ENCODE measurements around the gene ODC1.

Gene ODC1

DNA sequence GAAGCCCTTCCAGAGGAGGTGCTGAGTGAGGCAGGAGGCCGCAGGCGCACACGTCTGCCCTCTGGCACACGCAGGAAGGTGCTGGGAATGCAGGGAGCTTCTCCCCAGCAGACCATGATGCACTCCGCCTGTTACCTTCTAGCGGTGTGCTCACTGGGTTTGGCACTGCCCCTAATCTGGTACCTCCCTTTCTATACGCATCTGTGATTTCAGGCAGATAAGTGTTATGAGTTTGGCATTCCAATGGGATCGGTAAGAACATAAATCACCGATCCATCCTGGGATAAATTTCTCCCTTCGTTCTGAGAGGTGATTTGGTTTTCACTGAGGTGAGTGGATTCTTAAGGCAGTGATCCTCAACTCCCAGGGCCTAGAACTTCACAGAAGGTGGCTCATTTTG lies 34.6 kb downstream of the ODC1 start:
- DNase-seq = no peak

DNA sequence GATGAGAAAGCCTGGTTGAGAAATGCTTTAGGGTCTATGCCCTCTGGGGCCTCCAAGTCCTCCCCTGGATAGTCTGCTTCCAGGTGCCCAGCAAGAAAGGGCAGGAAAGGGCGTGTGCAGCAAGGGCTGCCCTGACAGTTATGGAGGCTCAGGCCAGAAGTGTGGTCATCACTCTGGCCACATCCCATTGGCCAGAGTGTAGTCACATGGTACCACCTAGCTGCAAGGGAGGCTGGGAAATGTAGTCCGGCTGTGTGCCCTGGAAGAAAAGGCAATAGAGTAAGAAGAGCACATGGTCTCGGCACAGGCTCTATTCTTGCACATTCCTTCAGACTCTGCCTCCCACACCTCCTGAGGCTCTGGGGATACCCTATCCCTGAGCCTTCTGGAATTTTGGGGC lies 35.7 kb downstream of the ODC1 start:
- no peak for DNase-seq

DNA sequence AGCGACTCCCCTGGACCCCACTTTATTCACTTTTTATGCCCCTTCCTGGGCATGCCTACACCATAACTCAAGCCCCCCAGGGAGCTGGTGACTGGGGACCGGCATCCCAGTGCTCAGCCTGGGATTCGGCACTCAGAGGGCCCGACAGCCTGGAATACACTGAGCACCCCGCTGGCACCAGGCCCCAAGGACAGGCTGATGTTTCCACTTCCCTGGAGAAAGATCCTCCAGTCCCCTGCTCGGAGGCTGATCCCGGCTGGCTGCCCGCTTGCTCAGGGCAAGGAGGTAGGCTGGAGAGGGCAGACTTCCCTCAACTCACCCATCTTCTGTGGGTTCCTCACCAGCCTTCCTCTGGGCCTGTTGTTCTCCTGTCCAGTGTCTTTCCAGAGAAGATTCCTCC lies 36.6 kb downstream of the ODC1 start:
- no peak for DNase-seq

DNA sequence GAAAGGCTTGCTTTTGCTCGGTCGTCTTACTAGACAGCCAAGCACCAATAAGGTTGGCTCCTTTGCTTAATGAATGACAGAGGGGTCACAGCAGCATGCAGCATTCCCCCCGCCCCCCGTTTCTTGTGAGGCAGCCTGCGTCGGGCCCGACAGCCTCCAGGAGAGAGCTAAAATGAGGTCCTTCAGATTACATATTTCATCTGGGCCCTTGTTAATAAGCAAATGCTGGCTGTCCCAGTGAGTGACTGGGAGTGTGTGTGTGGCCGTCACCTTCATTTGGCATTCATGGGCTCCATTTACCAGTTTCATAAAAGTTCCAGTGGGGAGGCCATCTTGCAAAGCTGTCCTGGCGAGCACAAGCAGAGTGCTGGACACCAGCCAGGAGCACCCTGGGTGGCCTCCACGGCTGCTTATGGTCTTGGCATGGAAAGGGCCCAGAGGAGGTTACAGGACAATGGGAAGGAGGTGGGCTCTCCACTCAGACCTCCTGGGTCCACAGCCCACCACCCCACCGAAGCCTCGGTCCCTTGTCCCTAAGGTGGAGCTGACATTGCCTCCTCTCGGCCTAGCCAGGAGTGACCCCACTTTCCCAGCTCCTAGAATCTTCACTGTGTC lies 37.2 kb downstream of the ODC1 start:
- DNase-seq = no peak

DNA sequence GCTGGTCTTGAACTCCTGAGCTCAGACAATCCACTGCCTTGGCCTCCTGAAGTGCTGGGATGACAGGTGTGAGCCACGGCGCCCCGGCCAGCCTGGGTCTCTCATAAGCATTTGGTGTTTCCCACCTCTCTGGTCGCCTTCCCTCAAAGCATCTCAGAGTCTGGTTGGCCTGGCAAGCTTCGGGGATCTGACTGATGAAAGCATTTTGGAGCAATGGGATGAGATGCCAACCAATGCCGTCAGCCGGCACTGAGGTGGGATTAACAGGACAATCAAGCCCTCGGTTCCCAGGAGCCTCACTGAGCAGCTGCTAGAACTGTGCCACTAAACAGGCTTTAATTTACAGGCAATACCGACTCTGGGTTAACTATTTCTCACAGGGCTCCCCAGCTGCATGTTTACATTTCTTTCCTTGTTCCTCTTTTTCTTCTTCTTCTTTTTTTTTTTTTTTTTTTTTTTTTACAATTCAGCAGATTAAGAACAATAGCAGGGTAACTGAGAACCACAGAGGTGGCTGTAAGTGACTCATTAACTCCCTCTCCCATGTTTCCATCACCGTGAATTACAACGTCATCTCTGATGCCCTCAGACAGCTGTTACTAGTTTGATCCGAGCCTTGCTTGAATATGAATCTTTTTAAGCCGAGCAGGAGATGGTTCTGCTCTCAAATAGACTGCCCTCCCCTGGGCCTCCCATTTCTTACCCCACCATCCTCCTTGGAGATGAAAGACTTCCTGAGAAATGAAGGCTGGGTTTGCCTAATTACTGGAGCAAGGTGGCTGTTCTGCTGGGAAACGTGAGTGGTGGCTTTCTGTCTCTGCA lies 37.9 kb downstream of the ODC1 start:
- no peak for DNase-seq

DNA sequence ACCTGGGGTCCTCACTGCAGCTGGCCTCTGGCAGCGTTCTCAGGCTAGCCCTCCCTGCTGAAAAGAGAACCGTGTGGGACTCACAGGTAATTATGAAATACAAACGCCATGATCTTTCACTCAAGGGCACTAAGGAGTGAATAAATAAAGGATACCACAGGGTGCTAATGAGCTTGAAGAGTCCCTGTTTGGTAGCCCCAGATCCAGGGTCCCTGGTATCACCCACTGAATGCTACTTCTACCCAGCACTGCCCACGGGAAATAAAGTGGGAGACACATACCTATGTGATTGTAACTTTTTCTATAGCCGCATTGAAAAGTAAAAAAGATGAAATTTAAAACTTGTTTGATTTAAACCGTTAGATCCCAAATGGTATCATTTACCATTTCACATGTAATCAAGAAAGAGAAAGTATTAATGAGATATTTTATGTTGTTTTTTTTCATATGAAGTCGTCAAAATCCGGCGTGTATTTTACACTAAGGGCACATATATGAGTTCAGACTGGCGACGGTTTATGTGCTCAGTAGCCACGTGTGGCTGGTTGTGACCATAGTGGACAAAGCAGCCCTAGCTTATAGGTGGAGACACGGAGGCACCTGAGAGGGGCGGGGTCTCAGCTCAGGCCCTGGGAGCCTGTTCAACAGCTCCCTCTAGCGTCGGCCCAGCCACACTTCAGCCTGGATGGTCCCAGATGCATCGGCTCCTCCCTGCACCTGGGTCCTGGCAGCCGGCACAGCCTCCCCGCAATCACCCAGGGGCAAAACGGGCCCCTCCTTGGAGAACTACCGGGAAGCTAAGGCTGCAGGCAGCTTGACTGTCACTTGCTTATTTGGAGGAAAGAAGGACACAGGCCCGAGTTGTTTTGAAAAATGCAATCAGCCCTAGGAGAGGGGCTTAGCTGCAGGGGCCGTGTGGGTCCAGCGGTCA lies 39.2 kb downstream of the ODC1 start:
- peak; percentile 51 for DNase-seq

DNA sequence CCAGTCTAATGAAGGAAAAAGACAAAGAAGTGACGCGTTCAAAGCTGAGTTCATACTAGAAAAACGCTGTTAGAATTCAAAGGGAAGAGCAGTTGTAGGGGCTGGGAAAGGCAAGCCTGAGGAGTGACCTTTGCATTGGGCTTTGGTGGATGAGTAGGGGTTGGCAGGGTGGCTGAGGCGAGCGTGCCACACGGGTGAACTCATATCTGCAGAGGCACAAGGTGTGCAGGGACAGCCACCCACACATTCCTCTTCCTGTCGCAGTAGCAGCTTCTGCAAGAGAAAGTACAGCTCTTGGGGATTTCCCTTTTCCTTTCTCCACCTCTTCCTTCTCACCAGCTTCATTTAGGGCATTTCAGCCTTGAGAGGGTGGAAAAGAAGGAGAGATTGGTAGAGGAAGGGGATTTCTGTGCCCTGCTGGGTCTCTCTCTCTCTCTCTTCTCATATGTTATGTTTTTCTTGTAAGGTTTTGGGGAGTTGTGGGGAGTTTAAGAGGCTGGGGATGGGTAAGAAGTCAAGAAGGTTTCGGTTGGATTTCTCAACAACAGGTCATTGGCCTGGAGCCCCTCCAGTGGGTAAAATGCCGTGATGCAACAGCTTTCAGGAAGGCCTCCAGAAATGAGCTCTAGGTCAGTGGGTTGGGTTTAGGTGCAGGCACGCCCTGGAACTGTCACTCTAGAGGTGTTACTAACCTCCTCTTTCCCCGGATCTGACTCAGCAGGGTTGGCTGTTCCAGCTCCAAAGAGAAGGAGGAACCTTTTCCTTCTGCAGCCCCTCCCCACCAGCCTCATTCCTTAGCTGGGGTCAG lies 40.1 kb downstream of the ODC1 start:
- DNase-seq = no peak

DNA sequence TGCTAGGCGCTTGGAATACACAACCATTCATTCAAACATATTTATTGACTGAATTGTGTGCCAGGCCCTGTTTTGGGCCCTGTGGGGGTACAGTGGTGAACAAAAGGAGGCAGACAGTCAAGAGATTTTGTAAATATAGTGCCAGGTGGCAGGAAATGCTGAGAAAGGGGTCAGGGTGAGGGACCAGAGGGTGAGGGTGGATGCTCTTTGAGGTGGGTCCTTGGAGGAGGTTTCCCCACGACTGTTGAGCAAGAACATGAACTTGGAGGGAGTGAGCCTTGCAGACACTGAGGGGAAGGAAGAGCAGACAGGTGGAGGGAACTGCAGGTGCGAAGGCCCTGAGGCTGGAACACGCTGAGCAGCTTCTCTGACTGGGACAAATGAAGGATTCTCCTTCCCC lies 40.7 kb downstream of the ODC1 start:
- no peak for DNase-seq

DNA sequence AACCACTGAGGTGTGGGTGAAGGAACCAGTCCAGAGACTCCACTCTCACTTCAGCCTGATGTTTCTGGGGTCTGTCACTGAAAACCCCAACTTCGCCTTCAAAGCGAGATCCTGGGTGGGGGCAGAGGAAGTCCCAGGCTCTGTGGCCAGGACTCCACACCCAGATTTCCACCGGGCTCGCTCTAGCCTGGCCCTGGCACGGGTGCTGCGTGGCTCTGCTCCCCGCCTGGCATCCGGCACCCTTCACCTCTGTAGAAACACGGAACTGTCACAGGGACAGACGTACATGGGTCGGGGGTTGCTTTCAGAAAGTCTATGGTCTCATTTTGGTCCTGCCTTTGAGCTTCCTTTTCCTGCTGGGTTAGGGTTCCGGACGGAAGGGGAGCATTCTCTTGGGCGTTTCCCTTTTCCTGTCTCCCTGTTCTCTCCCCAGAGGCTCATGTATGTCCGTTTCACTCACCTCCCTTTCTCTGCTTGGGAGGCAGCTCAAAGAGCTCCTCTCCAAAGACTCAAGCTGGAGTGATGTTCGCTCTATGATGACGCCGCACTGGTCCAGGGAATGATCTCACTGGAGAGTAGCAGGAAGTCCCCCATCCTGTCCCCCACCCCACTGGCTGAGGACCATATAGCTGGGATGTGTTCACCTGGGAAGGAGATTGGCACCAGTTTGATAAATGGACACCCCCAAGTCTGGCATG lies 41.5 kb downstream of the ODC1 start:
- DNase-seq = no peak

DNA sequence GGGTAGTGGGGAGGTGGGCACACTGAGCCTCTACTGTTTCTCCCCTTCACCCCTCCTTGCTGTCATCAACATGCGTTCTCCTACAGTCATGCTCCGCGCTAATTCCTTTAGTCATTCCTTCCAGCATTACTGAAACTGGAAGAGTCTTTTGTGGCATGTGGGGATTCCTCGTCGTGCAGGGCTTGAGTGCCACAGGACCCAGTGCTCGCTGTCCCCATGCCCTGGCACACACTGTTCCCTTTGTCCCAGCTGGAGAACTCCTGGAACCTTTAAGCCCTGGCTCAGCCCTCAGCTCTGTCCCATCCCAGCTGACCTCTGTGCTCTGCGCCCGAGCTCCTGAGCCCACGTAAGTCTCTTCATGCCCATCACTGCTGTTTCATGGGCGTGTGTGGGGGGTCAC lies 42.1 kb downstream of the ODC1 start:
- DNase-seq = no peak

DNA sequence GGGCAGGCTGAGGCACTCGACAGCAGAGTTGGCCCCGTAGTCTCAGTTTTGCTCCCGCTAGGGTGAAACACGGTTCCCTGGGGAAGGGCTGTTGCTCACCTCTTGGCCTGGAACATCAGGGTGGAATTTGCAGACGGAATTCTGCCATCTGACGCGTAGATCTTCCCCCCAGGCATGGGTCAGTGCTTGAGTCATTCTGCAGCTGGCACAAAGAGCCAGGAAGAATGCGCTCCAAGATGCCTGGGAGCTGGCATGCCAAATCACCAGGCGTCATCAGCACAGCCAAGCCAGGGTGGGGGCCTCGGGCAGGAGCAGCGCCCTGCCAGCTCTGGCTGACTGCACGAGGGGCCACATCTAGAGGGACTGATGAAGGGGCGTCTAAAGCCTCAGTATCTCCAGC lies 42.7 kb downstream of the ODC1 start:
- DNase-seq = no peak

DNA sequence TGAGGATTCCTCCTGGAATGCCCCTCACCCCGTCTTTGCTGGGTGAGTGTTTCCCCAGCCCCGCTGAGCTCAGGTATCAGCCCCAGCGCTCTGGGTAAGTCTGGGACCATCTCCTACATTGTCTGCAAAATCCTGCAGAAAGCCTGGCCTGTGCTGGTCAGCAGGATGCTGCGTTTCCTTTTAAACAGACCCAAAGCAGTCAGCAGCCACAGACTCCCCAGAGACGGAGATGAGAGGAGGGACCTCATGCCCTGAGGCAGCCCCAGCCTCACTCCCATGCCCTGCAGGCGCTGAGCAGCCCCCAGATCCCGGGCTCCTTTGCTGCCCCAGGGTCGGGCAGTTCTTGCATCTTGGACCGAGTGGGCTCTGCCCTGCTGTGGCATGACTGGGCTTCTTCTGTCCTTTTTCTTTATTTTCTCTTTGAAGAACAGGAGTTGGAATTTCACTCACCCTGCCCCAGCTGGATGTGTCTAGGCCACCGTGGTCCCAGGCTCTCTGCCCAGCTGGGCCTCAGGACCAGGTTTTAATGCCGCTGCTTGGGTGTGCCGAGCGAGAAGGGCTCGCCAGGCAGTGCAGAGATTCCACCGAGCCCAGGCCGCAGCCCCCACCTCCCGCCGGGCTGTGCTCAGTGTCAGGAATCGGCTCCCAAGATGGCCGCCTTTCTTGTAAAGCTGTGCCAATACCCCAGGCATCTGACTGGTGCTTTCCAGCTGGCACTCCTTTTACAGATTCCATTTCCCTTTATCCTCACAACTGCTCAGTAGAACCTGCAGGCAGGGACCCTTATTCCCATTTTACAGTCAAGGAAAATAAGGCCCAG lies 43.6 kb downstream of the ODC1 start:
- DNase-seq = no peak

DNA sequence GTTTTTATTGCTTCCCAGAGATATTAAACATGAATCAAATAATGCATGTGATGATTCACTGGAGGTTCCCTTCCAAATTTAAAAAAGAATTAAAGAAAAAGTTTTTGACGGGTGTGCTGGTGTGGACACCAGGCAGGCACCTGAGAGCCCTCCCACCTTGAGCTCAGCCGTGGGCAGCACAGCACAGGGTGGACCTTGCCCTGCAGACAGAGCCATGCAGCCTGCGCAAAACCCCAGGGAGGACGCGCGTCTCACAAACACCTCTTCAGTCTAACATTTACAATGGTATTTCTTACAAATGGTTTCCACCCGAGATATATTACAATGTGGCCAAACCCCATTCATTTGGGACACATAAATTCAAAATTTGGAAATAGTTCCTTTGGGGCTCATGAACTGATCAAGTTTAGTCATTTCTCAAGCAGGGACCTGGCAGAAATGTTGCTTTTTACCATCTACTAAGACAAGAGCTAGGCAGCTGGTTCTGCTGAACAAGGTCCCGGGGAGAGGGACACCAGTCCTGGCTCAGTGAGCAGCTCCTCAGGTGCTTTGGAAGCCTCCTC lies 45.4 kb downstream of the ODC1 start:
- no peak for DNase-seq

DNA sequence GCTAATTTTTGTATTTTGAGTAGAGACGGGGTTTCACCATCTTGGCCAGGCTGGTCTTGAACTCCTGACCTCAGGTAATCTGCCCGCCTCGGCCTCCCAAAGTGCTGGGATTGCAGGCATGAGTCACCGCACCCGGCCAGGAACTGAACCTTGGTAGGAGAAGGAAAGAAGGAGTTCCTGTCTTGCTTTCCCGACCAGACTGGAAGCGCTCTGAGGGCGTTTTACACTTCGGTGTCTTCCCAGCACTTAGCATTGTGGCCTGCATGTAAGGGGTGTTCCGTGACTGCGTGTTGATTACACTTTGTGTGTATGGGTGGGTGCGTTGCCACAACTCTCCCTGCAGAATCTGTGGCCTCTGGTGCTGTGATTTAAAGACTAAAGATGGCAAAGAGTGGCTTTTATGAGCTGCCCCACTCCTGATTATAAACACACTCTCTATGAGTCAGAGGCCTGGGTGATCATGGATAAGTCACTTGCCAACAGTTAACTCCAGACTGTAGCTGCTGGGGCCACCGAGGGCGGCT lies 46.0 kb downstream of the ODC1 start:
- no peak for DNase-seq

DNA sequence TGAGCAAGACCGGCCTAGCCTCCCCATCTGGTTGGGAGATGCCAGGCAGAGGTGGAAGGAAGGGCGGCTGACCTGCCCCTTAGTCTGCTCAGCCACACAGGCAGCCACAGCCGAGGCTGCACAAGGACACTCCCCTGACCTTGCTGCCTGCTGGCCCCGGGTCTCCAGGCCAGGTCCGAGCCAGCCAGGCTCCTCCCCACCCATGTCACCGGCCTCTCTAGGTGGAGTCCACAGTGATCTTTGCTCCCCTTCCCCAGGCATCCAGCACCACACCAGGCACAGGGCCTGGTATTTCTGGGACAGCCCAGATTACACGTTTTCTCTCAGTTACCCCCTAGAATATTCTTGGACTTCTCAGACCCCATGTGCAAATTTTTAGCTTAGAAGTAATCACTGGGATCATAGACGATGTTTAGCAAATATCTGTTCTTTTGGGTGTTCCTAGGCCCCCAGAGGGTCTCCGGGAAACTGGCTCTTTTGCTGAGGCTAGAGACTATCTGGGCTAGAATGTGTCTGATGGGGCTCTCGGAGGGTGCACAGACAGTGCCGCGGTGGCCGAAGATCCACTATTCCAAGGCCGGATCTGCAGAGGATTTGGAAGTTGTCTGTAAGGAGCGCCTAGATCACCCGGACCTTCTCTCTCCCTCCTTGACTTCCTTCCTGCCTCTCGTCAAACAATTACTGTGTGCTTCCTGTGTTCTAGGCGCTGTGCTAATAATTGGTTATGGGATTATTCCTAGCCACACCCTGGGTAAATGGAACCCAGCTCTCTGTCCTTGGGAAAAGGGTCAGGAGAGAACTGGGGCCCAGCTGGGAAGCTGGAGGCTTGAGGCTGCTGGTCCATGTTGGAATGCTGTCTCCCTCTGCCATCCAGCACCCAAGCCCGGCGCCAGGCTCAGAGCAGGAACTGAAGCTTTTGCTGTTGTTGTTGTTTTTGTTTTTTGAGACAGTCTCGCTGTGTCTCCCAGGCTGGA lies 46.9 kb downstream of the ODC1 start:
- DNase-seq = no peak

DNA sequence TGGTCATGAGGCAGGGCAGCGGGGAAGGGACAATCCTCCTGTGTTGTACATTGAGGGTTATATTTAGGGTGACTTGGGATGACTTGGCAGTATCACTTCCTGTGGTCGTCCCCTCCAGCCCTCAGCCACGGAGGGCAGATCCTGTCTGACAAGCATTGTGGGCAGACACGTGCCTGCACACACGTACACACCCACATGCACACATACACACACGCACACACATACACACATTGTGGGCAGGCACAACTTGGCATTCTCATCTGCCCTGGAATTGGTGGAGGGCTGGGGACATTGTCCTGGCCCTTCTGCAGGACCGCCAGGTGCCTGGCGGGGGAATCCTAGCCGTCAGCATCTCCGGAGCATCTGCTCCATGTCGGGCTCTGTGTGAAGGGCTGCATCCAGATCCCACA lies 47.6 kb downstream of the ODC1 start:
- DNase-seq = no peak

DNA sequence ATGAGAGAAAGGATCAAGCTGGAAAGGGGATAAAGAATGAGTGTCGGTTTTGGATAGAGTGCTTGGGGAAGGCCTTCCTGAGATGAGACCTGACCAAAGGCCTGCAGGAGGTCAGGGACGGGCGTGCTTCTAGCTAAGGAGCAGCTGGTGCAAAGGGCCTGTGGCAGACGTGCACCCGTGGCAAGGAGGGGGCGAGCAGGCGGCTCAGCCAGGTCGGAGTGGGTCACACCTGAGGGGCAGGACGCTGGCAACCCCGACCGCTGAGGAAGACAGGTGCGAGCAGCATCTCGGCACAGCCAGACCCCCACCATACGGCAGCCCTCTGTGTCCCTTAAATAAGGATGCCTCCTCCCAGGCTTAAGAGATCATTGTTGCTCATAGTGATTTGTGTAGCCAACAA lies 48.1 kb downstream of the ODC1 start:
- no peak for DNase-seq

DNA sequence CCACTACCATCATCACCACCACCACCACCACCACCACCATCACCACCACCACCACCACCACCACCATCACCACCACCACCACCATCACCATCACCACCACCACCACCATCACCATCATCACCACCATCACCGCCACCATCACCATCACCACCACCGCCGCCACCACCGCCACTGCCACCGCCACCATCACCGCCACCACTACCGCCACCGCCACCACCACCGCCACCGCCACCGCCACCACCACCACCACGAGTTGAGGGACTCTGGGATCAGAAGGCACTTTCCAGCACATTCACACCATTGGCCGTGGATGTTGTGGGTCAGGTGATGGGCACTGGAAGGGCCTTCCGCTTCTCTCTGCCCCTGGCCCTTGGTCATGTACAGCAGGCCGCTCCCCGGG lies 48.8 kb downstream of the ODC1 start:
- DNase-seq = no peak

DNA sequence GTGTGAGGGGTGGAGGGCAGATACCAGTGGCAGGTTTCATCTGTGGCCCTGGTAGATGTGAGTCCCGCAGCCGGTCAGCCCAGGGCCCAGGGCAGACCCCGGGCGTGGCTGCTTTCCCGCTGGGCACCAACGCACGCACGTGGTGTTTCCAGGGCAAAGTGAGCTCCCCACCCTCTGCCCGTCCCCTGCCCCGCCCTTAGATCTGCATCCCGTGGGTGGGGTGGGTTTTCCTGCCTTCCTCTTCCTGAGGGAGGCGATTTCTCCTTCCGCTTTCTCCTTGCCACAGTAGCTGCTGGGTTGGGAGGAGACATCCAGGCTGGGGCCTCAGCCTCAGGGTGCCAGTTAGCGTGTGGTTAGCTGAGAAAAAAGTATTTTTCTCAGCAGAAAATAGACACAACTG lies 49.6 kb downstream of the ODC1 start:
- DNase-seq = no peak
